Activated CD8-positive, alpha-beta memory T cell treated with anti-CD3 and anti-CD28 coated beads, Interleukin-2, amount 50 U/mL, for 1 hour (primary cell): ENCODE results near the gene KSR1.
"Not testable (repeated sequence)": the region's sequence is repeated elsewhere in the genome, so short reads cannot be mapped to it uniquely, and the experiment has no call there.

ENCODE experiments used
- DNase-seq: peaks from one replicate; pipeline ENCODE4 v3.0.0-alpha.2; 2020; ENCODE audit errors: extremely low read depth

The KSR1 gene

GRCh38 chr17:27455914-27456680, at the start of gene KSR1:
KSR1 (plus strand) TSS chr17:27456448; CDS start chr17:27456644, 196 bp downstream.
- DNase-seq: peak; percentile 43

GRCh38 chr17:27407916-27408864, 48.1 kb upstream of the KSR1 start:
- no peak for DNase-seq

- no peak for DNase-seq
These were observed 47.4 kb upstream of the KSR1 start for GRCh38 chr17:27408891-27409290.

- not testable (repeated sequence) for DNase-seq
These were observed 44.1 kb upstream of the KSR1 start for GRCh38 chr17:27412158-27412557.

GRCh38 chr17:27413315-27413714, 42.9 kb upstream of the KSR1 start:
- no peak for DNase-seq

GRCh38 chr17:27413792-27414191, 42.5 kb upstream of the KSR1 start:
- DNase-seq: no peak

GRCh38 chr17:27414271-27414670, 42.0 kb upstream of the KSR1 start:
- DNase-seq: no peak

GRCh38 chr17:27414694-27415093, 41.6 kb upstream of the KSR1 start:
- DNase-seq: no peak

- no peak for DNase-seq
These were observed 41.0 kb upstream of the KSR1 start for GRCh38 chr17:27415120-27415795.

- DNase-seq: no peak
These were observed 38.5 kb upstream of the KSR1 start for GRCh38 chr17:27417596-27418365.

GRCh38 chr17:27418366-27418615, 38.0 kb upstream of the KSR1 start:
- no peak for DNase-seq

- DNase-seq: no peak
These were observed 37.1 kb upstream of the KSR1 start for GRCh38 chr17:27419156-27419555.

GRCh38 chr17:27420211-27420950, 35.9 kb upstream of the KSR1 start:
- no peak for DNase-seq

GRCh38 chr17:27421111-27421510, 35.1 kb upstream of the KSR1 start:
- no peak for DNase-seq

- not testable (repeated sequence) for DNase-seq
These were observed 34.6 kb upstream of the KSR1 start for GRCh38 chr17:27421626-27422025.

GRCh38 chr17:27422601-27423000, 33.6 kb upstream of the KSR1 start:
- DNase-seq: no peak

- no peak for DNase-seq
These were observed 32.6 kb upstream of the KSR1 start for GRCh38 chr17:27423651-27424050.

GRCh38 chr17:27424516-27424915, 31.7 kb upstream of the KSR1 start:
- no peak for DNase-seq

- DNase-seq: no peak
These were observed 31.3 kb upstream of the KSR1 start for GRCh38 chr17:27424941-27425340.

- DNase-seq: not testable (repeated sequence)
These were observed 30.7 kb upstream of the KSR1 start for GRCh38 chr17:27425571-27425970.

- DNase-seq: no peak
These were observed 30.3 kb upstream of the KSR1 start for GRCh38 chr17:27425991-27426390.
